Mesenchymal stem cell (in vitro differentiated cells and primary cell): ENCODE measurements around the gene WNT11.

Experiments
- DNase-seq: peaks from one replicate; pipeline ENCODE4 v3.0.0-alpha.2; 2013
- H2AFZ ChIP-seq: one replicate; pipeline ENCODE4 v1.6.1; 2013; ENCODE audit warnings: low read depth, mild to moderate bottlenecking, control low read depth, inconsistent platforms, low read length, moderate library complexity
- H2AK5ac ChIP-seq: 2 replicates; pipeline ENCODE4 v1.6.1; 2013; ENCODE audit warnings: low read length, moderate library complexity, mild to moderate bottlenecking, inconsistent platforms; ENCODE audit not compliant: severe bottlenecking
- H2BK120ac ChIP-seq: one replicate; pipeline ENCODE4 v1.6.1; 2013; ENCODE audit warnings: low read depth, mild to moderate bottlenecking, inconsistent platforms, low read length, moderate library complexity
- H2BK12ac ChIP-seq, 2 experiments: one replicate each; pipeline ENCODE4 v1.6.1; 2013; ENCODE audit warnings: inconsistent platforms in 2 of 2, low read length in 2 of 2, mild to moderate bottlenecking in 2 of 2, moderate library complexity in 2 of 2, control low read depth in 1 of 2
- H2BK15ac ChIP-seq: one replicate; pipeline ENCODE4 v1.6.1; 2013; ENCODE audit warnings: mild to moderate bottlenecking, low read depth, inconsistent platforms; ENCODE audit not compliant: poor library complexity, severe bottlenecking
- H2BK5ac ChIP-seq: 2 replicates; pipeline ENCODE4 v1.6.1; 2013; ENCODE audit warnings: low read depth, mild to moderate bottlenecking, low read length, control low read depth, inconsistent platforms; ENCODE audit not compliant: poor library complexity, severe bottlenecking
- H3K14ac ChIP-seq, 2 experiments: one replicate each; pipeline ENCODE4 v1.6.1; 2013; ENCODE audit warnings: inconsistent platforms in 2 of 2, low read length in 2 of 2, control low read depth in 1 of 2, mild to moderate bottlenecking in 1 of 2, moderate library complexity in 1 of 2
- H3K18ac ChIP-seq, 2 experiments: one replicate each; pipeline ENCODE4 v1.6.1; 2013; ENCODE audit warnings: inconsistent platforms in 2 of 2, low read length in 2 of 2, control low read depth in 1 of 2, low read depth in 1 of 2, mild to moderate bottlenecking in 1 of 2
- H3K23ac ChIP-seq, 2 experiments: one replicate each; pipeline ENCODE4 v1.6.1; 2013; ENCODE audit warnings: inconsistent platforms in 2 of 2, low read length in 2 of 2, mild to moderate bottlenecking in 2 of 2, moderate library complexity in 2 of 2, control low read depth in 1 of 2
- H3K27ac ChIP-seq: 2 replicates; pipeline ENCODE4 v1.5.1; 2013; ENCODE audit warnings: mild to moderate bottlenecking, moderate library complexity, low read length, control low read depth, inconsistent platforms; ENCODE audit not compliant: poor library complexity, severe bottlenecking
- H3K27me3 ChIP-seq, 2 experiments: 2 replicates each; pipeline versions ENCODE4 v1.6.1 to v1.7.0; 2013; ENCODE audit warnings: low read length in 2 of 2, mild to moderate bottlenecking in 2 of 2, moderate library complexity in 2 of 2, control low read depth in 1 of 2, inconsistent platforms in 1 of 2; ENCODE audit not compliant: control insufficient read depth in 1 of 2, insufficient read depth in 1 of 2
- H3K36me3 ChIP-seq, 2 experiments: 2 replicates each; pipeline versions ENCODE4 v1.6.1 to v1.7.0; 2013; ENCODE audit warnings: low read length in 2 of 2, control low read depth in 1 of 2, inconsistent platforms in 1 of 2, low read depth in 1 of 2, mild to moderate bottlenecking in 1 of 2; ENCODE audit not compliant: insufficient read depth in 2 of 2, control insufficient read depth in 1 of 2
- H3K4ac ChIP-seq, 2 experiments: one replicate each; pipeline ENCODE4 v1.6.1; 2013; ENCODE audit warnings: inconsistent platforms in 2 of 2, low read length in 2 of 2, mild to moderate bottlenecking in 2 of 2, moderate library complexity in 2 of 2, control low read depth in 1 of 2, low read depth in 1 of 2
- H3K4me1 ChIP-seq: 2 replicates; pipeline ENCODE4 v1.6.1; 2013; ENCODE audit warnings: low read depth, low read length, control low read depth; ENCODE audit not compliant: control insufficient read depth, insufficient read depth
- H3K4me2 ChIP-seq: 2 replicates; pipeline ENCODE4 v1.6.1; 2013; ENCODE audit warnings: low read length, mild to moderate bottlenecking, inconsistent platforms; ENCODE audit not compliant: poor library complexity, severe bottlenecking
- H3K4me3 ChIP-seq, 2 experiments: 2 replicates each; pipeline versions ENCODE4 v1.5.1 to v1.7.0; 2013; ENCODE audit warnings: low read length in 2 of 2, mild to moderate bottlenecking in 2 of 2, control low read depth in 1 of 2, low read depth in 1 of 2; ENCODE audit not compliant: insufficient read depth in 1 of 2
- H3K79me1 ChIP-seq: replicated peaks from 2 replicates; pipeline ENCODE4 v1.6.1; 2013; ENCODE audit warnings: mild to moderate bottlenecking, control low read depth, low read length, inconsistent platforms; ENCODE audit not compliant: poor library complexity, severe bottlenecking
- H3K9ac ChIP-seq: 2 replicates; pipeline ENCODE4 v1.7.0; 2013; ENCODE audit warnings: mild to moderate bottlenecking, low read length, moderate library complexity
- H3K9me3 ChIP-seq: 2 replicates; pipeline ENCODE4 v1.7.0; 2013; ENCODE audit warnings: mild to moderate bottlenecking, low read length; ENCODE audit not compliant: control insufficient read depth
- H4K8ac ChIP-seq: one replicate; pipeline ENCODE4 v1.6.1; 2013; ENCODE audit warnings: inconsistent platforms, mild to moderate bottlenecking, low read length, moderate library complexity
- H4K91ac ChIP-seq: one replicate; pipeline ENCODE4 v1.6.1; 2013; ENCODE audit warnings: mild to moderate bottlenecking, low read length, inconsistent platforms
- WGBS: methylation state at CpG from one replicate; pipeline ENCODE4 v1.1.7; 2013; ENCODE audit warnings: mixed read lengths; 5-methylcytosine and 5-hydroxymethylcytosine counted together

Gene WNT11

GRCh38 chr11:76185931-76186401 is 20.3 kb downstream of the WNT11 start:
- Histone ChIP-seq H3K4me2 (no peak overlapping the region), H3K14ac (no peak overlapping the region), H3K79me1 (no peaks in the 10 kb centered on the region), H3K4ac (no peak overlapping the region), H3K23ac (no peak overlapping the region), H4K8ac (no peak overlapping the region), H2BK12ac (no peak overlapping the region), H2BK15ac (no peak overlapping the region), H3K27ac (no peak overlapping the region), H3K36me3 (peaks cover 0 to 3% of the 10 kb centered on the region in 2 experiments), H2AFZ (peak overlapping the region; percentile 8), H3K18ac (no peak overlapping the region), H2AK5ac (no peak overlapping the region), H4K91ac (no peak overlapping the region), H3K9me3 (no peaks in the 10 kb centered on the region), H2BK120ac (no peak overlapping the region), H3K4me1 (peaks cover 5% of the 10 kb centered on the region), H3K27me3 (peaks cover 2 to 28% of the 10 kb centered on the region in 2 experiments), H2BK5ac (no peak overlapping the region), H3K4me3 (no peak overlapping the region), H3K9ac (peak overlapping the region; percentile 43)
- peak; percentile 37 for DNase-seq
- 61% methylated on average over 12 of the region's 15 CpGs for WGBS

GRCh38 chr11:76185511-76185910 is 20.8 kb downstream of the WNT11 start:
- Histone ChIP-seq H4K8ac (no peak overlapping the region), H3K79me1 (no peaks in the 10 kb centered on the region), H3K36me3 (peaks cover 0 to 3% of the 10 kb centered on the region in 2 experiments), H2BK120ac (no peak overlapping the region), H2BK15ac (no peak overlapping the region), H3K9ac (peak overlapping the region; percentile 43), H3K27ac (no peak overlapping the region), H2AK5ac (no peak overlapping the region), H3K4me2 (no peak overlapping the region), H3K9me3 (no peaks in the 10 kb centered on the region), H4K91ac (no peak overlapping the region), H3K27me3 (peaks cover 2 to 23% of the 10 kb centered on the region in 2 experiments), H3K4me1 (peaks cover 3% of the 10 kb centered on the region), H3K18ac (no peak overlapping the region), H3K14ac (no peak overlapping the region), H3K4ac (no peak overlapping the region), H2BK12ac (no peak overlapping the region), H2AFZ (peak overlapping the region; percentile 8), H3K4me3 (no peak overlapping the region), H2BK5ac (no peak overlapping the region), H3K23ac (no peak overlapping the region)
- DNase-seq = no peak
- WGBS = 95% methylated on average over 10 of the region's 10 CpGs

GRCh38 chr11:76184551-76184993 is 21.7 kb downstream of the WNT11 start:
- Histone ChIP-seq H3K23ac (no peak overlapping the region), H2AK5ac (no peak overlapping the region)
- 50% methylated on average over 6 of the region's 7 CpGs for WGBS

GRCh38 chr11:76181371-76181770 is 24.9 kb downstream of the WNT11 start:
- Histone ChIP-seq H3K4me1 (peaks cover 5% of the 10 kb centered on the region), H3K9ac (no peak overlapping the region), H2BK5ac (no peak overlapping the region), H3K14ac (no peak overlapping the region), H3K9me3 (no peaks in the 10 kb centered on the region), H3K4ac (no peak overlapping the region), H3K79me1 (no peaks in the 10 kb centered on the region), H4K91ac (no peak overlapping the region), H2BK15ac (no peak overlapping the region), H3K36me3 (no peaks in the 10 kb centered on the region), H3K18ac (no peak overlapping the region), H2BK12ac (no peak overlapping the region), H3K4me2 (no peak overlapping the region), H3K4me3 (no peak overlapping the region), H2AFZ (no peak overlapping the region), H2AK5ac (no peak overlapping the region), H3K27me3 (peaks cover 2 to 16% of the 10 kb centered on the region in 2 experiments), H3K27ac (no peak overlapping the region), H4K8ac (no peak overlapping the region), H2BK120ac (no peak overlapping the region), H3K23ac (no peak overlapping the region)
- 90% methylated on average over 8 of the region's 15 CpGs for WGBS
- no peak for DNase-seq

More at GRCh38 chr11:76184551-76184993, 21.7 kb downstream of the WNT11 start:
- H2AFZ ChIP-seq = no peak overlapping the region
- H3K4ac ChIP-seq = no peak overlapping the region
- no peak overlapping the region for H3K14ac ChIP-seq
- H3K9ac ChIP-seq = no peak overlapping the region
- H4K91ac ChIP-seq = no peak overlapping the region
- peak overlapping the region; percentile 11 to 16 for H3K18ac ChIP-seq
- DNase-seq = peak; percentile 44
- H2BK12ac ChIP-seq = no peak overlapping the region
- no peak overlapping the region for H2BK5ac ChIP-seq
- peaks cover 2 to 16% of the 10 kb centered on the region in 2 experiments for H3K27me3 ChIP-seq
- H4K8ac ChIP-seq = peak overlapping the region; percentile 55
- peaks cover 8% of the 10 kb centered on the region for H3K4me1 ChIP-seq
- no peak overlapping the region for H2BK120ac ChIP-seq
- H3K9me3 ChIP-seq = no peaks in the 10 kb centered on the region
- no peak overlapping the region for H3K4me3 ChIP-seq
- peaks cover 0 to 3% of the 10 kb centered on the region in 2 experiments for H3K36me3 ChIP-seq
- H3K4me2 ChIP-seq = no peak overlapping the region
- no peaks in the 10 kb centered on the region for H3K79me1 ChIP-seq
- H3K27ac ChIP-seq = no peak overlapping the region
- peak overlapping the region; percentile 27 for H2BK15ac ChIP-seq
